GM21529 (cell line): Measurements from ENCODE around the gene MCF2L.

ENCODE experiments used
- ATAC-seq: cut with Tn5 transposase; IDR thresholded peaks from one replicate; pipeline ENCODE4 v1.9.1; 2021; ENCODE audit not compliant: unreplicated experiment

Gene MCF2L

GRCh38 chr13:113014752-113015745 lies 46.0 kb downstream of the MCF2L start:
- ATAC-seq = no peak

DNA sequence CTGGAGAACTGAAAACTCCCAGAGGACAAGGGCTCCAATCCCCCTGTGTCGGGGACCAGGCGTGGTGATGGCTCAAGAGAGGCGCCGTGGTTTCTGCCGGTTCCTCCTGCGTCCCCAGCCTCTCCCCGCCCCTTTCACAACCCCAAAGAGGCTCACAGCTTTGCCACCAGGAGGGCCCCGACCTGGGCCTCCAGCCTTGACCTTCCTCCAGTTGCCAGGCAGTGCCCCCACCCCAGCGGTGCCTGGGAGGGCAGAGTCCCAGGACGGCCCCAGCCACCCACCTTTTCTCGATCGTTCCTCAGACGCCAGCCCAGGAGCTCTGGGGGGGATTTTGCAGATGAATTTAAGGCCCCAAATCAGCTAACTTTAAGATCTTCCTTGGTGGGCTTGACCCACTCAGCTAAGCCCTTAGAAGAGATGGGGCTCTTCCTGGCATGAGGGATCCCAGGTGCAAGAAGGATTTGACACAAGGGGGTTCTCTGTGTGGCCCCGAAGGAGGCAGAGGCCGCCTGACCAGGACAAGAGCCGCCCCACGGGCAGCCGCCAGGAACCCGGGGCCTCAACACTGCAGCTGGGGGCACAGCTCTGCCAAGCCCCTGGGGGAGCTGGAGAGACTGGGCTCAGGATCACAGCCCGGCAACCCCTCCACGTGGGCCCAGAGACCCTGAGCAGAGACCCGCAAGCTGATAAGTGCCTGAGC lies 47.0 kb downstream of the MCF2L start:
- ATAC-seq = no peak

GRCh38 chr13:113016526-113017295 lies 47.7 kb downstream of the MCF2L start:
- no peak for ATAC-seq

GRCh38 chr13:113017506-113018215 lies 48.6 kb downstream of the MCF2L start:
- ATAC-seq = no peak

DNA sequence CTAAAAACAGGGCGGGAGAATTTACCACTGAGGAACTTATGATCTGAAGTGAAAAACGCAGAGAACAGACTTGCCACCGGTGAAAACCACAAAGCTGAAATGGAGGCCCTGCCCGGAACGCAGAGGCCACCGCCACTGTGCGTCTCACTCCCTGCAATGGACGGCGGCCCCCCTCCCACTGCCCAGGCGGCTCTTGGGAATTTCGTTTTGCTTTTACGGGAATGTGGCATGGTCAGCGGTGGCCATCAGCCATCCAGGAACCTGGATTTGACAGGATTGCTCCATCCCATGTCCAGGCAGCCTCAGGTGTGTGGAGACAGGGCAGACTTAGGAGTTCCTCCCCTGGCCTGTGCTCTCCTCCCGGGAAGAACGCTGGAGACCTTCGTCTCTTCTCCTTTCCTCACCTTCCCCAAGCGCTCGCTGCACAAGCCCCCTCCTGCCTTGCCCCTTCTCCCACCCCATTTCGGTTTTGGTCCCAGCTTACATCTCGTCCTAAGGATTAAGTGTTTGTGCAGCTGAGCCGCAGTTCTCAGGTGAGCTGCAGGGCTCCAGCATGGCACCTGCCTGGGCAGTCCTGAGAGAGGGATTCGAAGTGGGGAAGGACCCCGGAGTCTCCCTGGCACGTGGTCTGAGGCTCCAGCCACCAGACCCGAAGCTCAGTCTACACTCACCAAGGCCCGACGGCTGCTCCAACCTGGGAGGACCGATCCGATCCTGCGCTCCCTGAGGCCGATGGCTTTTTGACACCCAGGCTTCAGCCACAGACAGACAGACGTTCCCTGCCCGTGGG lies 49.9 kb downstream of the MCF2L start:
- ATAC-seq = no peak

DNA sequence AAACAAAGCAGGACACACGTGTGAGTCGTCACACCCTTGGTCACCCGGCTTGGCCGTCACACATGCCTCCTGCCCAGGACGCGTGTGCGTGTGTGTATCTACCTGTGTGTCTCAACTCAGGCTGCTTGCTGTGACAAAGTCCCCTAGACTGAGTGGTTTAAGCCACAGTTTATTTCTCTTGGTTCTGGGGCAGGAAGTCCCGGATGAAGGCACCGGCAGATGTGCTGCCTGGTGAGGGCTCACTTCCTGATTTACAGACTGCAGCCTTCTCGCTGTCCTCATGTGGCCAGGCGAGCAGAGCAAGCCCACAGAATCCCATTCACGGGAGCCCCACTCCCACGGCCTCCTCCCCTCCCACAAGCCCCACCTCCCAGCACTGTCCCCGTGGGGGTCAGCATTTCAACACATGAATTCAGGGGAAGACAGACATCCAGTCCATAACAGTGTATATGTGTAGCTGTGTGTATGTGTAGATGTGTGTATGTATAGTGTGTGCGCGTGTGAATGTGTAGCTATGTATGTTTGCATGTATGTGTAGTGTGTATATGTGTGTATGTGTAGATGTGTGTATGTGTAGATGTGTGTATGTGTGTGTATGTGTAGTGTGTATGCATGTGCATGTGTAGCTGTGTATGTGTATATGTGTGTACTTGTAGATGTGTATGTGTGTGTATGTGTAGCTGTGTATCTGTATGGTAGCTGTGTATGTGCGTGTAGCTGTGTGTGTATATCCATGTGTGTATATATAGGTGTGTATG lies 51.5 kb downstream of the MCF2L start:
- no peak for ATAC-seq

GRCh38 chr13:113021391-113021790 lies 52.4 kb downstream of the MCF2L start:
- no peak for ATAC-seq

DNA sequence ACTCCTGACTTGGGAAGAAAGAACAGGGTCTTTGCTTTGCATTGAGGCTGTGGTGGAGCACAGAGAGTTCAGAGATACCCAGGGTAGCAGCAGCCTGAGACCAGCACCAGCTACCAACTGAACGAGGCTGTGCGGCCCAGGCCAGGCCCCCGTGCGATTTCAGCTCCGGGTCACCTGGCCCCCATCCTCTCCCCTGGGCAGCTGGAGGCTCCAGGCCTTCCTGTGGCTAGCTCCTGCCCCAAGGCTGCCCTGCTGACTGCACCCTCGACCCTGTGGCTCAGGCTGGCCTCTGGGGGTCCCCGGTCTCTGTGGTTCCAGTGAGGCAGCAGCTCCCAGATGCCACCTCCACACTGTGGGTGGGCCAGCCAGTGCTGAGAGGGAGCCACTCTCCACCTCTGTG lies 52.8 kb downstream of the MCF2L start:
- no peak for ATAC-seq

GRCh38 chr13:113022391-113022744 lies 53.4 kb downstream of the MCF2L start:
- no peak for ATAC-seq

GRCh38 chr13:113022745-113023574 lies 53.9 kb downstream of the MCF2L start:
- no peak for ATAC-seq

DNA sequence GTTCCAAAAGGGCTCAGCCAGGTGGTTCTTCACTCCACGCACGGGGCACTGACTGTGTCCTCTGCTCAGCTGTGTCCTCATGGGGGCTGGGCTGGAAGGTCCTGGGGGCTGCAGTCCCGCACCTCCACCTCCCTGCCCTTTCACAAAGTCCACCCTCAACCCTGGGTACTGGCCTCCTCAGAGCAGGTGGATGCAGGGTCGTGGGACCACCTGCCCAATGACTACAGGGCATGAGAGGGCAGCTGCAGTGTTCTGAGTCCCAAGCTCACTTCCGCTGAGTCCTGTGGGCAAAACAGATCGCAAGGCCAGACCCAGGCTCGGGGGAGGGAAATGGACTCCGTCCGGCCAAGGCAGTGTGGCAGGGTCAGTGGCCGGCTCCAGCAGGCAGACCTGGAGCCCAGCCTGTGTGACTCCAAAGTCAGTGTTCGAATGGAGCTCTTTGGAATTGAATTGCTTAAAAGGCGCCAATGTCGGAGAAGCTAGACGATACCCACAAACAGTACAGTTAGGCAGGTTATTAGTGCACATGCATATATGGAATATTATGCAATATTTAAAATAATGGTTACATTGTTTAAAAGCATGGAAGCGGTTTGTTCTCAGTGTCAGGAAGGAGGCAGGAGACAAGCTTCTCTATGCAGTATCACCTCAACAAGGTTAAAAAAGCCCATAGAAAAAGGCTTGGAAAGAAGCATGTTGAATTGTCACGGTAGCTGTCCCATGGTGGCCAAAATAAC lies 54.8 kb downstream of the MCF2L start:
- ATAC-seq = no peak

GRCh38 chr13:113024466-113024865 lies 55.5 kb downstream of the MCF2L start:
- no peak for ATAC-seq

DNA sequence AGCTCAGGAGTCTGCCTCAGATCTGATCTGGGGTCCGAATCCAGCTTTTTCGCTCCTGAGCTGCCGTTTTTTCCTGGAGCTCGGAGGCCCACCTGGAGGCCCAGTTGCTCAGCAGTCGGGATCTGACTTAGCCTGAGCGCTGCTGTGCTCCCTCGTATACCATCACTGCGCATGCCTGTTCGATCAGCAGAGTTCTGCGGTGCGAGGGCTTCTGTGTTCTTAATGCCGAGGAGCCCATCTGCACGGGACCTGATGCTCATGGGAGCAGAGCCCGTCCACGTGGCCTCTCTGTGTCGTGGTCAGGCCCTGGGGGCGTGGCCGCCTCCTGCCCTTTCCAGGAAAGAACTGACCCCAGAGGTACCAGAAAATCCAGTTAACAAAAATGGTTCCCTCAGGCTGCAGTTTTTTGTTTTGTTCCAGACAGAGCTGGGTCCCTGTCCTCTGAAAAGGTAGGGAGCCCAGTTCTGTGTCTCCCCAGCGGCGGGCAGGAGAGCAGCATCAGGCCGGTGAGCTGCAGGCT lies 57.4 kb downstream of the MCF2L start:
- no peak for ATAC-seq

DNA sequence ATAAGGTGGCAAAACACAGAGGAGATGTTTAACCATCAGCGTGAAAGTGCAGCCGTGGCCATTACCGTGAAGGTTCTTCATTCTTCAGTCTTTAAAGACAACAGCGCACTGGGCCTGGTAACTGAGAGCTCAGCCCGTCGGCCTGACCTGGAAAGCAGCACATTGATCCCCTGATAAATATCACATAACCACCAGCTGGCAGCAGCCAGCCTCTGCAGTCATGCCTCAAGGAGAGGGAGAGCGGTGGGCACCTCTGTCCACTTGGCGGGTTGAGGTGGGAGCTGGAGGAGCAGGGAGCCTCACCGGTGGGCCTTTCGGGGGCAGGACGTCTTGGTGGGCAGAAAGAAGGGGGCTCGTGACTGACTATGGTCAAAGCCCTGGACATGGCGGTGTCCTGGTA lies 58.1 kb downstream of the MCF2L start:
- ATAC-seq = no peak

DNA sequence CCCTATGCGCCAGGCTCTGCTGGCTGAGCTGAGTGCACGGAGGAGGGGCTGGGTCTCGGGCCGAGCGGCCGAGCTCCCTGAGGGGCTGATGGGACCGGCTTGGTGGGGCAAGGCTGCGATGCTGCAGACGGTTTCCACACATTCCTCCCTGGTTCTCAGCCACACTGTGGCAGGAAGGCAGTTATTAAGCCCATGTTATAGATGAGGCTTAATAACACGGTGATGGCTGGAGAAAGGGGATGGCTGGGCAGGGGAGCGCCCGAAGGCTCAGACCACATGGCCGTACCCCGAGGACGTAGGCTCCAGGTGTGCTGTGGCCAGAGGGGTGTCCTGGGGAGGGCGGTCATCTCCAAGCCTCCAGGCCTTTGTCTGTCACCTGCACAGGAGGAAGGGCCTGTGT lies 58.6 kb downstream of the MCF2L start:
- no peak for ATAC-seq

GRCh38 chr13:113028336-113029060 lies 59.5 kb downstream of the MCF2L start:
- ATAC-seq = no peak

DNA sequence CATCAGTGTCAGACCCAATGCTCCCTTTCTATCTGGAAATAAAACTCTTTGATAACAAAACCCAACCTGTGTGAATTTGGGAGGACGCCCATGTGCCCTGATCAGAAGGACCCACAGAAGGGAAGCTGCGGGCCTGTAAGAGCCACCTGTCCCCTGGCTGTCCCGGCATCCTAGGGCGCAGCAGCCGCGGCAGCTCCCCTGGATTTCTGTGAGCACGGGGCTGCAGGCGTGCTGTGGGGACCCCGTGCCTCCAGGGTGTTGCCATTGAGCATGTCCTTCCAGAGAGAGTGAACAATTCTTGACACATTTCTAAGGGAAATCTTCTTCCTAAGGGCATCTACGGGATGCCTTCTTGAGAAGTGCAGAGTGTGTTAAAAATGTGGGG lies 60.0 kb downstream of the MCF2L start:
- no peak for ATAC-seq
